Peyer's patch (tissue), 4 donors: Measurements from ENCODE around the gene LDB1. TPM values are rescaled to one million over a fixed set of nuclear protein-coding genes. Genes with fewer than 3 reads are reported as not detected.

Experiments used
- DNase-seq, 3 donors: peaks; one replicate each; pipeline ENCODE4 v3.0.0-alpha.2; 2017 to 2019
- H3K27ac ChIP-seq, 4 donors: fragments of 200-600 bp; sonication (generic); one replicate each; pipeline ENCODE4 v1.5.1; 2016 to 2019
- H3K27me3 ChIP-seq, 2 donors: fragments of 200-600 bp; sonication (generic); one replicate each; pipeline ENCODE4 v1.5.1; 2019
- H3K36me3 ChIP-seq, 3 donors: fragments of 200-600 bp; sonication (generic); one replicate each; pipeline ENCODE4 v1.5.1; 2016 to 2019
- H3K4me1 ChIP-seq, 4 donors: fragments of 200-600 bp; sonication (generic); one replicate each; pipeline ENCODE4 v1.5.1; 2016 to 2019
- H3K4me3 ChIP-seq, 4 donors: fragments of 200-600 bp; sonication (generic); 1 replicate in 3 of 4; 2 replicates in 1 of 4; pipeline ENCODE4 v1.5.1; 2016 to 2019; ENCODE audit warnings: mild to moderate bottlenecking in 1 of 4
- H3K9me3 ChIP-seq, 4 donors: fragments of 200-600 bp; sonication (generic); one replicate each; pipeline ENCODE4 v1.5.1; 2016 to 2019; ENCODE audit warnings: mild to moderate bottlenecking in 1 of 4
- POLR2A ChIP-seq, 2 donors: fragments of 450-650 bp; IDR thresholded peaks; one replicate each; pipeline ENCODE4 v1.5.1; 2017; ENCODE audit warnings: antibody characterized with exemption in 2 of 2, mild to moderate bottlenecking in 2 of 2, moderate library complexity in 2 of 2
- total RNA-seq, 4 donors: library from RNA; depleted of rRNA; stranded (reverse); fragments of >200 nt; gene quantifications; one replicate each; pipeline ENCODE4 v1.1.0, GENCODE V29; 2016
- TF ChIP-seq, protein P1 (sequence below), 6 experiments: fragments of 450-650 bp in 4 of 6; fragments of 200-600 bp in 2 of 6; sonication (generic) in 1 of 6; IDR thresholded peaks; one replicate each; pipeline ENCODE4 v1.5.1; 2017 to 2019; ENCODE audit warnings: antibody characterized with exemption in 6 of 6, mild to moderate bottlenecking in 3 of 6, moderate library complexity in 1 of 6

Gene LDB1
- total RNA-seq, 4 donors from 2014 or later: 19.6 to 67.7 (median 42.1) TPM

DNA sequence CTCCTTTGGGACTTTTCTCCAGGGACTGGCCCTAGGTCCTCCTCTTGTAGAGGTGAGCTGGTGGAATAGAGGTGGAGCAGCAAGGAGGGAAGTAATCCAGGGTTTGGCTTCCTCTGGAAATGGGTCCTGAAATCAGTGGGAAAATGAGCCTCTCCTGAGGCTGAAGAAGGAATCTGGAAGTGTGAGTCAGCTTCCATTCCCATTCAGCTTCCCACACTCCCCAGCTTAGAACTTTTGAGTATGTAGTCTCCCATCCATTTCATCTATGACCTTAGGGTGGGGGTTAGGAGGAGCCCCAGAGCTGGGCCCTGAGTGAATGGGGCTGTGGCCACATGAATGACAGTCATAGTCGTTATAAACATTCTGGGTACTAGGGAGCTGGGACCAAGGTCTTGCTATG is 17.7 kb downstream of the LDB1 start:
- Histone ChIP-seq H3K4me1 (no peaks in the 10 kb centered on the region), H3K27ac (no peak overlapping the region), H3K9me3 (no peaks in the 10 kb centered on the region), H3K4me3 (no peak overlapping the region), H3K27me3 (no peaks in the 10 kb centered on the region), H3K36me3 (peaks cover 0 to 9% (median 0%) of the 10 kb centered on the region in 3 donors)
- DNase-seq: no peak
- no peak for TF ChIP-seq POLR2A (IDR thresholded peaks at IDR 0.05)
- TF ChIP-seq, protein P1, sequence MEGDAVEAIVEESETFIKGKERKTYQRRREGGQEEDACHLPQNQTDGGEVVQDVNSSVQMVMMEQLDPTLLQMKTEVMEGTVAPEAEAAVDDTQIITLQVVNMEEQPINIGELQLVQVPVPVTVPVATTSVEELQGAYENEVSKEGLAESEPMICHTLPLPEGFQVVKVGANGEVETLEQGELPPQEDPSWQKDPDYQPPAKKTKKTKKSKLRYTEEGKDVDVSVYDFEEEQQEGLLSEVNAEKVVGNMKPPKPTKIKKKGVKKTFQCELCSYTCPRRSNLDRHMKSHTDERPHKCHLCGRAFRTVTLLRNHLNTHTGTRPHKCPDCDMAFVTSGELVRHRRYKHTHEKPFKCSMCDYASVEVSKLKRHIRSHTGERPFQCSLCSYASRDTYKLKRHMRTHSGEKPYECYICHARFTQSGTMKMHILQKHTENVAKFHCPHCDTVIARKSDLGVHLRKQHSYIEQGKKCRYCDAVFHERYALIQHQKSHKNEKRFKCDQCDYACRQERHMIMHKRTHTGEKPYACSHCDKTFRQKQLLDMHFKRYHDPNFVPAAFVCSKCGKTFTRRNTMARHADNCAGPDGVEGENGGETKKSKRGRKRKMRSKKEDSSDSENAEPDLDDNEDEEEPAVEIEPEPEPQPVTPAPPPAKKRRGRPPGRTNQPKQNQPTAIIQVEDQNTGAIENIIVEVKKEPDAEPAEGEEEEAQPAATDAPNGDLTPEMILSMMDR (IDR thresholded peaks at IDR 0.05): no peak

DNA sequence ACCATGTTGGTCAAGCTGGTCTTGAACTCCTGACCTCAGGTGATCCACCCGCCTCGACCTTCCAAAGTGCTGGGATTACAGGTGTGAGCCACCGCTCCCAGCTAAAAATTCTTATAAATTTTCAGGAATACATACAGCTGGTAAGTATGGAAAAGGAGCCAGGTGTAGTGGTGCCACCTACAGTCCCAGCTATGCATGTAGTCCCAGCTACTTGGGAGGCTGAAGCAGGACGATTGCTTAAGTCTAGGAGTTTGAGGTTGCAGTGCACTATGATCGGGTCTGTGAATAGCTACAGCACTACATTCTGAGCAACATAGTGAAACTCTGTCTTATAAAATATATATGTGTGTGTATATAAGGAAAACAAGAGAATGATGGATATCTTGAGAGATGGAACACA is 19.0 kb downstream of the LDB1 start:
- DNase-seq: no peak
- Histone ChIP-seq H3K4me3 (no peak overlapping the region), H3K36me3 (no peaks in the 10 kb centered on the region), H3K4me1 (no peaks in the 10 kb centered on the region), H3K27ac (no peak overlapping the region), H3K27me3 (no peaks in the 10 kb centered on the region), H3K9me3 (no peaks in the 10 kb centered on the region)
- no peak for TF ChIP-seq POLR2A (IDR thresholded peaks at IDR 0.05)
- TF ChIP-seq, protein P1 (IDR thresholded peaks at IDR 0.05): no peak

DNA sequence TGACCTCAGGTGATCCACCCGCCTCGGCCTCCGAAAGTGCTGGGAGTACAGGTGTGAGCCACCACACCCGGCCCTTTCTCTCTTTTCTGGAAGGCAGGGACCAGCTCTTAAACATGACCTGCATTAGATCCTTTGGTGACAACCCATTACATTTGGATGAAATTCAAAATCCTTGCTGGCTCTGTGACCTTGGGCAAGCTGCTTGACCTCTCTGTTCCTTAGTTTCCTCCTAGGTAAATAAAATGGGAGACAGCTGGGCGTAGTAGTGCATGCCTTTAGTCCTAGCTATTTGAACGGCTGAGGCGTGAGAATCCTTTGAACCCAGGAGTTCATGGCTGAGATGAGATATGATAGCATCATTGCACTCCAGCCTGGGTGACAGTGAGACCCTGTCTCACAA is 23.7 kb downstream of the LDB1 start:
- Histone ChIP-seq H3K4me3 (no peak overlapping the region), H3K9me3 (no peaks in the 10 kb centered on the region), H3K27ac (no peak overlapping the region), H3K36me3 (no peaks in the 10 kb centered on the region), H3K4me1 (no peaks in the 10 kb centered on the region), H3K27me3 (no peaks in the 10 kb centered on the region)
- no peak for DNase-seq
- TF ChIP-seq POLR2A (IDR thresholded peaks at IDR 0.05): no peak
- TF ChIP-seq, protein P1 (IDR thresholded peaks at IDR 0.05): no peak

DNA sequence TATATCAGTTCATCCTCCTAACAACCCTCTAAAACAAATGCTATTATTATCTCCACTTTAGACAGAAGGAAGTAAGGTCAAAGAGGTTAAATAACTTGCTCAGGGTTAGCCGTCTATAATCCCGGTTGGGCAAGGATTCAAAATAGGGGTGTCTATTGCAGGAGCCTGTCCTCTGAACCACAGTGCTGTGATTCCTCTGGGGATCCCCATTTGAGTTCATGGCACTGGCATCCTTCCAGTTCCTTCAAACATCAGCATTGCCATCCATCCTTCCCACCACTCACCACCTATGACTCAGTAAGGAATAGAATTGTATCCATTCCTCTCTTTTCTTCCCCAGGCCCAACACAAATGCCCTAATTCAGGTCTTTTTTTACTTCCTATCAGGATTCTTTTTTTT is 29.4 kb downstream of the LDB1 start:
- TF ChIP-seq, protein P1 (IDR thresholded peaks at IDR 0.05): no peak
- no peak for TF ChIP-seq POLR2A (IDR thresholded peaks at IDR 0.05)
- no peaks in the 10 kb centered on the region for H3K4me1 ChIP-seq

DNA sequence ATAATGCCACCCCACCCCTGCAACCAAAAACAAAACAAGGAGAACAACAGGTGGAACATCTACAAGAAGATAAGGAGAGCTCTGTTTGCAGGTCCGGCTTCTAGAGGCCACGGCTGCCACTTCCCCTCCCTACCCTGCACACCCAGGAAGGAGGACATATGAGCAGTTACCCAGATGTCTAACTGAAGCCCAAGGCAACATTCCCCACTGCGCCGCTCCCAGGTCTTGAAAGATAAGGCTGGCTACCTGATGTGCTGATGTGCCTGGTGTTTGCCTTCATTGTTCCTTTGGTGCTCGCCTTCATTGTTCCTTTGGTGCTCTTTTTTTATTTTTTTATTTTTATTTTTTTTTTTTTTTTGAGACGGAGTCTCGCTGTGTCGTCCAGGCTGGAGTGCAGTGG is 34.0 kb downstream of the LDB1 start:
- no peaks in the 10 kb centered on the region for H3K9me3 ChIP-seq
- H3K27me3 ChIP-seq: no peaks in the 10 kb centered on the region
- no peak overlapping the region for H3K4me3 ChIP-seq
- no peaks in the 10 kb centered on the region for H3K4me1 ChIP-seq
- H3K27ac ChIP-seq: no peak overlapping the region
- TF ChIP-seq, protein P1 (IDR thresholded peaks at IDR 0.05): no peak
- TF ChIP-seq POLR2A (IDR thresholded peaks at IDR 0.05): no peak
- no peak for DNase-seq
- H3K36me3 ChIP-seq: no peaks in the 10 kb centered on the region

More for the DNA sequence above, 29.4 kb downstream of the LDB1 start:
- H3K27ac ChIP-seq: no peak overlapping the region
- no peaks in the 10 kb centered on the region for H3K36me3 ChIP-seq
- no peaks in the 10 kb centered on the region for H3K27me3 ChIP-seq
- DNase-seq: no peak
- H3K4me3 ChIP-seq: no peak overlapping the region
- no peaks in the 10 kb centered on the region for H3K9me3 ChIP-seq

DNA sequence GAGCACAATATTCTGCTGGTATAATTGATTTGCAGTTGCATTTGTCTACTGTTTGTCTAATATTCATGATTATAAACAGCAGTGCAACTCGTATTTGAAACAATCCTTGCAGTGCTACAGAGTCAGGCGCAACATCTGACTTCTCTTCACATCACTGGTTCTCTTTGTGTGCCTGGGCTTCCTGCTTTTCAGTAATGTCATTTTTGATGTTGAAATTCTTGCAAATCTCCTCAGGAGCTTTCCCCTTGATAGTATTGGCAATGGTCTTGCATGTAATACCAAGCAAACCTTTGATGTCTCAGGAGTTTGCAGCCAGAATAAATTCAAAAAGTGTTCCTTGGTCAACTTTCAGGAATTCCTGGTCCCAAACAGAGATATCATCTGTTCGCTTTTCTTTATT is 34.8 kb downstream of the LDB1 start:
- H3K27me3 ChIP-seq: no peaks in the 10 kb centered on the region
- no peak overlapping the region for H3K4me3 ChIP-seq
- no peak for DNase-seq
- H3K4me1 ChIP-seq: no peaks in the 10 kb centered on the region
- no peak for TF ChIP-seq POLR2A (IDR thresholded peaks at IDR 0.05)
- no peaks in the 10 kb centered on the region for H3K36me3 ChIP-seq
- no peaks in the 10 kb centered on the region for H3K9me3 ChIP-seq
- no peak overlapping the region for H3K27ac ChIP-seq
